ENCODE measurements around the gene ABHD6.

The ABHD6 gene

DNA sequence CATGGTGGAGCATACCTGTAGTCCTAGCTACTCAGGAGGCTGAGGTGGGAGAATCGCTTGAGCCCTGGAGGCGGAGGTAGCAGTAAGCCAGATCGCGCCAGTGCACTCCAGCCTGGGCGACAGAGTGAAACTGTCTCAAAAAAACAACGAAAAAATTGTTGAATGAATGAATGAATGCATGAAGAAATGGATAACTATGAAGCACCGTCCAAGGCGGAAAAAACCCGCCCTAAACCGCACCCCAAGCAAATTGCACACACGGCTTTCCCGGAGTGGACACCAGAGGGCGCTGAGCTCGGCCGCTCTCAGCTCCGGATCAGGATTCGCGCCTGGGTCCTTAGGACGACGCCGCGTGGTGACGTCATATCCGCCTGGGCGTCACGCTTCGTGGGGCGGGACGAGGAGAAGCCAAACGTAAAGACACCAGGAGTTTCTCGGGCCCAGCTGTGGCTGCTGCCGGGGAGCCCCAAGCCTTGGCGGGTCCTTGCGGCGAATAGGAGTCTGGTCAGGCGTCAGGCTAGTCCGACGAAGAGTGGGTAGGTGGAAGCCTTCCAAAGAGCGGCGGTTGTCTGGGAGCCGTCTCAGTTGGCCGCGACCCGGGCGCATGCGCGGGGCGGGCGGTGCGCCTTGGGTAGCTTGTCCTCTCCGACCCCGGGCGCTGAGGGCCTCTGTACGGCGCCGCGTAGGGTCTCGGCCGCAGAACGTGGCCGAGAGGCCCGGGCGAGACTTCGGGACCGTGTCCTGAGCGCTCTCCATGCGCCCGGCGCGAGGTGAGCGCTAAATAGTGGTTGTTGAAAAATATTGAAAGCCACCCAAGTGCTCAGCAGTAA, 68.5 kb downstream of the ABHD6 start, which contains the start of the genes HTD2 and RPP14 (continued):
- TF ChIP-seq, protein P1, sequence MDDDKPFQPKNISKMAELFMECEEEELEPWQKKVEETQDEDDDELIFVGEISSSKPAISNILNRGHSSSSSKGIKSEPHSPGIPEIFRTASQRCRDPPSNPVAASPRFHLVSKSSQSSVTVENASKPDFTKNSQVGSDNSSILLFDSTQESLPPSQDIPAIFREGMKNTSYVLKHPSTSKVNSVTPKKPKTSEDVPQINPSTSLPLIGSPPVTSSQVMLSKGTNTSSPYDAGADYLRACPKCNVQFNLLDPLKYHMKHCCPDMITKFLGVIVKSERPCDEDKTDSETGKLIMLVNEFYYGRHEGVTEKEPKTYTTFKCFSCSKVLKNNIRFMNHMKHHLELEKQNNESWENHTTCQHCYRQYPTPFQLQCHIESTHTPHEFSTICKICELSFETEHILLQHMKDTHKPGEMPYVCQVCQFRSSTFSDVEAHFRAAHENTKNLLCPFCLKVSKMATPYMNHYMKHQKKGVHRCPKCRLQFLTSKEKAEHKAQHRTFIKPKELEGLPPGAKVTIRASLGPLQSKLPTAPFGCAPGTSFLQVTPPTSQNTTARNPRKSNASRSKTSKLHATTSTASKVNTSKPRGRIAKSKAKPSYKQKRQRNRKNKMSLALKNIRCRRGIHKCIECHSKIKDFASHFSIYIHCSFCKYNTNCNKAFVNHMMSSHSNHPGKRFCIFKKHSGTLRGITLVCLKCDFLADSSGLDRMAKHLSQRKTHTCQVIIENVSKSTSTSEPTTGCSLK (tag by site-specific recombination; IDR thresholded peaks at IDR 0.05) = no peak
- TF ChIP-seq ZNF670 (tag by site-specific recombination; IDR thresholded peaks at IDR 0.05; ENCODE audit: low read depth) (no peak), ZNF621 (tag by site-specific recombination; IDR thresholded peaks at IDR 0.05) (no peak), ZNF248 (tag by site-specific recombination; IDR thresholded peaks at IDR 0.05) (no peak), SALL2 (tag by site-specific recombination; IDR thresholded peaks at IDR 0.05; ENCODE audit: borderline replicate concordance) (0 out of 2 replicates have a peak, but pooled peaks have one; percentile 56), ZNF830 (tag by site-specific recombination; IDR thresholded peaks at IDR 0.05; ENCODE audit: low read depth) (no peak), ZNF76 (tag by site-specific recombination; IDR thresholded peaks at IDR 0.05; ENCODE audit: borderline replicate concordance, low read depth) (peak; percentile 69), SP3 (tag by site-specific recombination; IDR thresholded peaks at IDR 0.05) (peak; percentile 84), ZNF544 (tag by site-specific recombination; IDR thresholded peaks at IDR 0.05) (no peak), ZNF146 (tag by site-specific recombination; IDR thresholded peaks at IDR 0.05) (peak; percentile 78), KLF16 (tag by site-specific recombination; IDR thresholded peaks at IDR 0.05) (0 out of 2 replicates have a peak, but pooled peaks have one; percentile 60), ZNF211 (tag by site-specific recombination; IDR thresholded peaks at IDR 0.05; ENCODE audit: low read depth) (no peak), ZNF112 (tag by site-specific recombination; IDR thresholded peaks at IDR 0.05) (no peak), ZNF624 (tag by site-specific recombination; IDR thresholded peaks at IDR 0.05) (no peak), GLI4 (tag by site-specific recombination; IDR thresholded peaks at IDR 0.05) (no peak), ZNF629 (tag by site-specific recombination; IDR thresholded peaks at IDR 0.05) (peak; percentile 98), ZNF560 (tag by site-specific recombination; IDR thresholded peaks at IDR 0.05; ENCODE audit: borderline replicate concordance) (no peak), SP7 (tag by site-specific recombination; IDR thresholded peaks at IDR 0.05) (peak; percentile 79), ZNF561 (tag by site-specific recombination; IDR thresholded peaks at IDR 0.05; ENCODE audit: borderline replicate concordance) (peak; percentile 46; the same call in 1 of the 2 replicates), ZNF335 (tag by site-specific recombination; conservative IDR thresholded peaks at IDR 0.05) (peak; percentile 92), KLF1 (tag by site-specific recombination; IDR thresholded peaks at IDR 0.05) (peak; percentile 52; the same call in 1 of the 2 replicates), TCF7L2 (IDR thresholded peaks at IDR 0.05; ENCODE audit: borderline replicate concordance, low read depth, low read length) (no peak), SCRT1 (tag by site-specific recombination; IDR thresholded peaks at IDR 0.05; ENCODE audit: borderline replicate concordance) (no peak), GLIS1 (tag by site-specific recombination; IDR thresholded peaks at IDR 0.05) (peak; percentile 43), ZBTB8A (tag by site-specific recombination; IDR thresholded peaks at IDR 0.05) (peak; percentile 52), ZBTB17 (tag by site-specific recombination; IDR thresholded peaks at IDR 0.05) (peak; percentile 89), GLI2 (tag by site-specific recombination; IDR thresholded peaks at IDR 0.05; ENCODE audit: borderline replicate concordance, low read depth) (no peak), REPIN1 (tag by site-specific recombination; IDR thresholded peaks at IDR 0.05; ENCODE audit: low read depth) (no peak), ZNF843 (tag by site-specific recombination; IDR thresholded peaks at IDR 0.05) (peak; percentile 61)
- TF ChIP-seq, protein P2, sequence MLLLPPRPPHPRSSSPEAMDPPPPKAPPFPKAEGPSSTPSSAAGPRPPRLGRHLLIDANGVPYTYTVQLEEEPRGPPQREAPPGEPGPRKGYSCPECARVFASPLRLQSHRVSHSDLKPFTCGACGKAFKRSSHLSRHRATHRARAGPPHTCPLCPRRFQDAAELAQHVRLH (tag by site-specific recombination; IDR thresholded peaks at IDR 0.05) = no peak
- TF ChIP-seq, protein P3, sequence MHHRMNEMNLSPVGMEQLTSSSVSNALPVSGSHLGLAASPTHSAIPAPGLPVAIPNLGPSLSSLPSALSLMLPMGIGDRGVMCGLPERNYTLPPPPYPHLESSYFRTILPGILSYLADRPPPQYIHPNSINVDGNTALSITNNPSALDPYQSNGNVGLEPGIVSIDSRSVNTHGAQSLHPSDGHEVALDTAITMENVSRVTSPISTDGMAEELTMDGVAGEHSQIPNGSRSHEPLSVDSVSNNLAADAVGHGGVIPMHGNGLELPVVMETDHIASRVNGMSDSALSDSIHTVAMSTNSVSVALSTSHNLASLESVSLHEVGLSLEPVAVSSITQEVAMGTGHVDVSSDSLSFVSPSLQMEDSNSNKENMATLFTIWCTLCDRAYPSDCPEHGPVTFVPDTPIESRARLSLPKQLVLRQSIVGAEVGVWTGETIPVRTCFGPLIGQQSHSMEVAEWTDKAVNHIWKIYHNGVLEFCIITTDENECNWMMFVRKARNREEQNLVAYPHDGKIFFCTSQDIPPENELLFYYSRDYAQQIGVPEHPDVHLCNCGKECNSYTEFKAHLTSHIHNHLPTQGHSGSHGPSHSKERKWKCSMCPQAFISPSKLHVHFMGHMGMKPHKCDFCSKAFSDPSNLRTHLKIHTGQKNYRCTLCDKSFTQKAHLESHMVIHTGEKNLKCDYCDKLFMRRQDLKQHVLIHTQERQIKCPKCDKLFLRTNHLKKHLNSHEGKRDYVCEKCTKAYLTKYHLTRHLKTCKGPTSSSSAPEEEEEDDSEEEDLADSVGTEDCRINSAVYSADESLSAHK (tag by site-specific recombination; IDR thresholded peaks at IDR 0.05) = peak; percentile 46; the same call in 1 of the 2 replicates
- TF ChIP-seq, protein P4, sequence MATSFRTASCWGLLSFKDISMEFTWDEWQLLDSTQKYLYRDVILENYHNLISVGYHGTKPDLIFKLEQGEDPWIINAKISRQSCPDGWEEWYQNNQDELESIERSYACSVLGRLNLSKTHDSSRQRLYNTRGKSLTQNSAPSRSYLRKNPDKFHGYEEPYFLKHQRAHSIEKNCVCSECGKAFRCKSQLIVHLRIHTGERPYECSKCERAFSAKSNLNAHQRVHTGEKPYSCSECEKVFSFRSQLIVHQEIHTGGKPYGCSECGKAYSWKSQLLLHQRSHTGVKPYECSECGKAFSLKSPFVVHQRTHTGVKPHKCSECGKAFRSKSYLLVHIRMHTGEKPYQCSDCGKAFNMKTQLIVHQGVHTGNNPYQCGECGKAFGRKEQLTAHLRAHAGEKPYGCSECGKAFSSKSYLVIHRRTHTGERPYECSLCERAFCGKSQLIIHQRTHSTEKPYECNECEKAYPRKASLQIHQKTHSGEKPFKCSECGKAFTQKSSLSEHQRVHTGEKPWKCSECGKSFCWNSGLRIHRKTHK (tag by site-specific recombination; IDR thresholded peaks at IDR 0.05) = no peak
- TF ChIP-seq, protein P5, sequence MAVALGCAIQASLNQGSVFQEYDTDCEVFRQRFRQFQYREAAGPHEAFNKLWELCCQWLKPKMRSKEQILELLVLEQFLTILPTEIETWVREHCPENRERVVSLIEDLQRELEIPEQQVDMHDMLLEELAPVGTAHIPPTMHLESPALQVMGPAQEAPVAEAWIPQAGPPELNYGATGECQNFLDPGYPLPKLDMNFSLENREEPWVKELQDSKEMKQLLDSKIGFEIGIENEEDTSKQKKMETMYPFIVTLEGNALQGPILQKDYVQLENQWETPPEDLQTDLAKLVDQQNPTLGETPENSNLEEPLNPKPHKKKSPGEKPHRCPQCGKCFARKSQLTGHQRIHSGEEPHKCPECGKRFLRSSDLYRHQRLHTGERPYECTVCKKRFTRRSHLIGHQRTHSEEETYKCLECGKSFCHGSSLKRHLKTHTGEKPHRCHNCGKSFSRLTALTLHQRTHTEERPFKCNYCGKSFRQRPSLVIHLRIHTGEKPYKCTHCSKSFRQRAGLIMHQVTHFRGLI (tag by site-specific recombination; IDR thresholded peaks at IDR 0.05) = peak; percentile 86

All from HEK293 (cell line).